Measurements from ENCODE around the gene TMED7. TPM values are rescaled to one million over a fixed set of nuclear protein-coding genes. Genes with fewer than 3 reads are reported as not detected.

TMED7 gene
- total RNA-seq, 1 donor from 2014 or later = 89.9 TPM

GRCh38 chr5:115585265-115585664 lies 40.6 kb downstream of the TMED7 start:
- Mint-ChIP-seq H3K36me3 (ENCODE audit: low read depth, unreplicated experiment) (no peaks in the 10 kb centered on the region), H3K4me3 (ENCODE audit: unreplicated experiment) (no peak overlapping the region), H3K9me3 (ENCODE audit: unreplicated experiment) (no peaks in the 10 kb centered on the region), H3K27ac (ENCODE audit: unreplicated experiment) (no peak overlapping the region), H3K27me3 (ENCODE audit: unreplicated experiment) (no peaks in the 10 kb centered on the region), H3K4me1 (ENCODE audit: unreplicated experiment) (peaks cover 3% of the 10 kb centered on the region)
- no peak for DNase-seq (ENCODE audit: low spot score)
- no peak for TF ChIP-seq CTCF (IDR thresholded peaks at IDR 0.05; ENCODE audit: unreplicated experiment)

GRCh38 chr5:115584501-115584900 lies 41.3 kb downstream of the TMED7 start:
- Mint-ChIP-seq H3K4me1 (ENCODE audit: unreplicated experiment) (peaks cover 3% of the 10 kb centered on the region), H3K9me3 (ENCODE audit: unreplicated experiment) (no peaks in the 10 kb centered on the region), H3K27ac (ENCODE audit: unreplicated experiment) (no peak overlapping the region), H3K27me3 (ENCODE audit: unreplicated experiment) (no peaks in the 10 kb centered on the region), H3K4me3 (ENCODE audit: unreplicated experiment) (no peak overlapping the region), H3K36me3 (ENCODE audit: low read depth, unreplicated experiment) (no peaks in the 10 kb centered on the region)
- DNase-seq (ENCODE audit: low spot score) = no peak
- no peak for TF ChIP-seq CTCF (IDR thresholded peaks at IDR 0.05; ENCODE audit: unreplicated experiment)

- Mint-ChIP-seq H3K36me3 (ENCODE audit: low read depth, unreplicated experiment) (no peaks in the 10 kb centered on the region), H3K27ac (ENCODE audit: unreplicated experiment) (no peak overlapping the region), H3K4me3 (ENCODE audit: unreplicated experiment) (no peak overlapping the region), H3K4me1 (ENCODE audit: unreplicated experiment) (peaks cover 3% of the 10 kb centered on the region), H3K9me3 (ENCODE audit: unreplicated experiment) (no peaks in the 10 kb centered on the region), H3K27me3 (ENCODE audit: unreplicated experiment) (no peaks in the 10 kb centered on the region)
- no peak for DNase-seq (ENCODE audit: low spot score)
- no peak for TF ChIP-seq CTCF (IDR thresholded peaks at IDR 0.05; ENCODE audit: unreplicated experiment)
These were observed 42.4 kb downstream of the TMED7 start for GRCh38 chr5:115583474-115583873.

GRCh38 chr5:115580941-115581340 lies 44.9 kb downstream of the TMED7 start:
- Mint-ChIP-seq H3K4me1 (ENCODE audit: unreplicated experiment) (peaks cover 3% of the 10 kb centered on the region), H3K27me3 (ENCODE audit: unreplicated experiment) (no peaks in the 10 kb centered on the region), H3K27ac (ENCODE audit: unreplicated experiment) (no peak overlapping the region), H3K36me3 (ENCODE audit: low read depth, unreplicated experiment) (no peaks in the 10 kb centered on the region), H3K4me3 (ENCODE audit: unreplicated experiment) (no peak overlapping the region), H3K9me3 (ENCODE audit: unreplicated experiment) (no peaks in the 10 kb centered on the region)
- TF ChIP-seq CTCF (IDR thresholded peaks at IDR 0.05; ENCODE audit: unreplicated experiment) = no peak
- DNase-seq (ENCODE audit: low spot score) = no peak

GRCh38 chr5:115579747-115580173 lies 46.1 kb downstream of the TMED7 start:
- no peak for DNase-seq (ENCODE audit: low spot score)
- no peak overlapping the region for H3K4me3 Mint-ChIP-seq (ENCODE audit: unreplicated experiment)
- no peaks in the 10 kb centered on the region for H3K9me3 Mint-ChIP-seq (ENCODE audit: unreplicated experiment)
- H3K4me1 Mint-ChIP-seq (ENCODE audit: unreplicated experiment) = peaks cover 7% of the 10 kb centered on the region
- no peak overlapping the region for H3K27ac Mint-ChIP-seq (ENCODE audit: unreplicated experiment)
- H3K36me3 Mint-ChIP-seq (ENCODE audit: low read depth, unreplicated experiment) = no peaks in the 10 kb centered on the region
- no peaks in the 10 kb centered on the region for H3K27me3 Mint-ChIP-seq (ENCODE audit: unreplicated experiment)
- no peak for TF ChIP-seq CTCF (IDR thresholded peaks at IDR 0.05; ENCODE audit: unreplicated experiment)
